Stimulated activated CD8-positive, alpha-beta memory T cell treated with anti-CD3 and anti-CD28 coated beads, Interleukin-7, amount 100 ng/mL, for 24 hours (primary cell): ENCODE results near the gene PAEP.
"Not testable (repeated sequence)": the region's sequence is repeated elsewhere in the genome, so short reads cannot be mapped to it uniquely, and the experiment has no call there.

ENCODE experiments used
- DNase-seq: peaks from one replicate; pipeline ENCODE4 v3.0.0-alpha.2; 2020; ENCODE audit warnings: low read depth

Gene PAEP

GRCh38 chr9:135526089-135526729 lies 35.3 kb upstream of the PAEP start:
- DNase-seq: no peak

DNA sequence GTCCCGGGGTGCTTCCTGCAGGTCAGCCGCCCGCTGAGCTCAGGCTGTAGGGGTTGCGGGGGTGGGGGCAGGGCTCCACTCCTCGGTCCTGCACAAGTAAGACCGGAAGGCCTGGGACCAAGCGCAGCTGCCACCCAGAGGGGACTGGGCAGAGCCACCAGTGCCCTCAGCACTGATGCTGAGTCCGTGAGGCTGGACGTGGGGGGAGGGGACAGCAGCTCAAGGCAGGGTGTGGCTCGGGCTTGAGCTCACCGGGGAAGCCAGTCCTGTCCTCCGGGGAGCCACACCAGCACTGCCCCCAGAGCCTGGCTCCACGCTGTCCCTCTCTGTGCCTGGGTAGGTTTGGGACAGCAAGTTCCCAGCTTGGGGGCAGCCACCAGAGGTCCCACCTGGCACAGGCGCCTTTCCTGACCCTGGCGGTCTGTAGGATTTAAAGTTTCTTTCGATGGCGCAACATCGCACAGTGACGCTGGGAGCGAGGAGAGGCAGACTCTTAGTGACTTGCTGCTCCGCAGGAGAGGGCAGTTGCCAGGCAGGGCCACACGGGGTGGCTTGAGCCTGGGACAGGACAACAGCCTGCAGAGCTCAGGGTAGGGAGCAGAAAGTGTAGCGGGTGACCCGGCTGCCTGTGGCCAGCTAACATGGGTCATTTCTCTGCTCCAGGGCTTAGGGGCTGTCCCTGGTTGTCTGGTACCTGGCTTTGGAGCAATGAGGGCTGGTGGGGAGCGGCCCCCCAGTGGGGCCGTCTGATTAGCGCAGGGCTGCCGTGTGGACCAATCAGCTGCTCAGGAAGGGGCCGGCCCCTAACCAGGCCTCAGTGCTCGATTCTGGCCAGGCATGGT lies 34.6 kb upstream of the PAEP start:
- no peak for DNase-seq

- not testable (repeated sequence) for DNase-seq
Measured at GRCh38 chr9:135528842-135529435, 32.6 kb upstream of the PAEP start.

- no peak for DNase-seq
Measured at GRCh38 chr9:135530146-135530545, 31.4 kb upstream of the PAEP start.

GRCh38 chr9:135531096-135531495 lies 30.5 kb upstream of the PAEP start:
- DNase-seq: no peak

DNA sequence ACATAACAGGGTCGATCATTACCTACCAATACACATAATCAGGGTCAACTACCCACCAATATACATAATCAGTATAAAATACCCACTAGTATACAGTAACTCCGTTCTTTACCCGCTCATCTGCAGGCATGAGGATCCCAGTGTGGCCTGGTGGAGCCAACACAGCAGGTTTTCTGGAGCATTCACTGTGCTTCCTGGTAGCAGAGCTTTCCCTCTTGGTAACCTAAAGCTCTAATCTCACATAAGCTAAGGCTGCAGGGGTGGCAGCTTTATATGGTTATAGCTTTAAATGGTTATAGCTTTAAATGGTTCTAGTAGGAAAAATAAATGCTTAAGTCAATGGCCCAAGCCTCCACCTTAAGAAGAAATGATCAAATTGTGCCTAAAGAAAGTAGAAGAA lies 28.4 kb upstream of the PAEP start:
- DNase-seq: no peak

- no peak for DNase-seq
Measured at GRCh38 chr9:135533674-135534073, 27.9 kb upstream of the PAEP start.

DNA sequence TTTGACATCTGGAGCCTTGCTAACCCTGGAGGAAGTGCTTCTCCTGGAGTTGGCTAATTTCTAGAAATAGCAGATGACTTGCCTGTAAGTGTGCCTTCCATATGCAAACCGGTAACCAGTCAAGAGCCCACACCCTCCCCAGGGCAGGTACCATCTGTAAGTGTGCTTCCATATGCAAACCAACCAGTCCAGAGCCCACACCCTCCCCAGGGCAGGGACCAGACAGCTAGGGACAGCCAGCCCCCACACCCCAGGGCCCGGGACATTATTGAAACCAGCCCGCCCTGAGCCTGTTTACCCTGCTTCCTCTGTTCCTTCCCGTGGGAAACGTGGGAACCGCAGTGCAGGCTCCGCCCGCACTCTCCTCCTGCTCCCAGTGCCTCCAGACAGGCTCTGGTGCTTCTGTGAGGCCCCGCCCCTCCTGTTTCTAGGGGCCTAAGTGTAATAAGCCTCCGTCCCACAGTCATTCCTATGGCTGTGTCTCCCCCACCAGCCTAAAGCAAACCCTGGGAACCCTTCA lies 27.3 kb upstream of the PAEP start:
- not testable (repeated sequence) for DNase-seq

DNA sequence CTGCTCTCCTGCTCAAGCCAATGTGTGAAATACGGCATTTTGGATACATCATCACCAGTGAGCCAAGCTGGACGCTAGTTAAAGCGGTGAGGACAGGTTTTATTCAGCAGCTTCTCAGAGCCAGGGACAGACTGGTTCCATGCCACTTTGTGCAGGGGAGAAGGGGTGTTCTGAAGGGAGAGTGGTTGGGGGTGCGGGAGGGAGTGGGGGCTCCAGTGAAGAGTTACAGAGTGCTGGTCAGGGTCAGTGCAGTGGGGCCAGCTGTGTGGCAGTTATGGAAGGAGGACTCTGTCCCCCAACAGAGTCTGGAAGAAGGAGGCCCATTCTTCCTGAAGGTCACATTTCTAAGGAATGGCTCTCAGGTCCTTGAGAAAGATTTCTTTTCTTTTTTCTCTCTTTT lies 26.7 kb upstream of the PAEP start:
- DNase-seq: not testable (repeated sequence)

GRCh38 chr9:135535631-135536030 lies 25.9 kb upstream of the PAEP start:
- DNase-seq: not testable (repeated sequence)

DNA sequence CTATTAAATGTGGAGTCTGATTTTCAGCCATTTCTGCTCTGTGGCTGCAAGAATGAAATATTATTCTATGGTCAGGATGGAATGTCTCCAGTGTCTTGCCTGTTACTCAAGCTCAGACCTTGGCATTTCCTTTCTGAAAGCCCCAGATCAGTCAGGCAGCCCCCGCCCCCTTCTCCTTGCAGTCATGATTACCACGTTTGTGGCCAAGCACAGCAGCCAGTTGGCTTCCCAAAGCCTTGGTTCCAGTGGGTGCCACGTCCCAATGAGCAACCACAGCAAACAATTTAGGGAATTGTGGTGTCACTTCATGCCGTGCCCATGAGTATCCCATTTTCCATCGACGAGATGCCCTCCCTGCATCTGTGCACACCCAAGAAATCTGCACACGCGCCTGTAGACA lies 25.3 kb upstream of the PAEP start:
- no peak for DNase-seq

- DNase-seq: not testable (repeated sequence)
Measured at GRCh38 chr9:135543262-135543894, 18.2 kb upstream of the PAEP start.

- no peak for DNase-seq
Measured at GRCh38 chr9:135544981-135545635, 16.4 kb upstream of the PAEP start.

DNA sequence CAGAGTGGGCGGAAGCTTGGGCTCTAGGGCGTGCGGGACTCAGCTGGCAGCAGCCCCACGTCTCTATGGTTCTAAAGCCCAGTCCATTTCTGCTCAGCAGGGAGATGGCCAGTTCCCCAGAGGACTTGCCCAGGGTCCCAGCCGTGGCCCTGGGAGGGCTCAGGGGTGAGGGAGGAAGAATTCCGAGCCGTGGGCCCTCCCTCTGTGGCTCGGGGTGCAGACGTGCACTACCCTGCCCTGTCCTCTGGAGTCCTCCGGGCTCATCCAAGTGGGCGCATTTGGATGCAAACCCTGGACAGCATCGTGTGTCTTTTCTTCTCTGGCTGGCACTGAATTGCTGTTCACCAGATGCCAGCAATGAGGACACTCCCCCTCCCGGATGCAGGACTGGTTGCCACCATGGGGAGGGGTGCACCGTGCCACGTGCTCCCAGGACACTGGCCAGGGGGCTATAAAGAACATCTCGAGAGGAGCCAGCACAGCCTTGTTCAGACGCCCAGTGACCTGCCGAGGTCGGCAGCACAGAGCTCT lies 15.8 kb upstream of the PAEP start, which contains the start of gene OBP2A:
Gene OBP2A, plus strand, starts transcription at position 481 of the 531 bp plus-strand sequence. CDS start 55 bp downstream, outside the sequence.
- DNase-seq: not testable (repeated sequence)

DNA sequence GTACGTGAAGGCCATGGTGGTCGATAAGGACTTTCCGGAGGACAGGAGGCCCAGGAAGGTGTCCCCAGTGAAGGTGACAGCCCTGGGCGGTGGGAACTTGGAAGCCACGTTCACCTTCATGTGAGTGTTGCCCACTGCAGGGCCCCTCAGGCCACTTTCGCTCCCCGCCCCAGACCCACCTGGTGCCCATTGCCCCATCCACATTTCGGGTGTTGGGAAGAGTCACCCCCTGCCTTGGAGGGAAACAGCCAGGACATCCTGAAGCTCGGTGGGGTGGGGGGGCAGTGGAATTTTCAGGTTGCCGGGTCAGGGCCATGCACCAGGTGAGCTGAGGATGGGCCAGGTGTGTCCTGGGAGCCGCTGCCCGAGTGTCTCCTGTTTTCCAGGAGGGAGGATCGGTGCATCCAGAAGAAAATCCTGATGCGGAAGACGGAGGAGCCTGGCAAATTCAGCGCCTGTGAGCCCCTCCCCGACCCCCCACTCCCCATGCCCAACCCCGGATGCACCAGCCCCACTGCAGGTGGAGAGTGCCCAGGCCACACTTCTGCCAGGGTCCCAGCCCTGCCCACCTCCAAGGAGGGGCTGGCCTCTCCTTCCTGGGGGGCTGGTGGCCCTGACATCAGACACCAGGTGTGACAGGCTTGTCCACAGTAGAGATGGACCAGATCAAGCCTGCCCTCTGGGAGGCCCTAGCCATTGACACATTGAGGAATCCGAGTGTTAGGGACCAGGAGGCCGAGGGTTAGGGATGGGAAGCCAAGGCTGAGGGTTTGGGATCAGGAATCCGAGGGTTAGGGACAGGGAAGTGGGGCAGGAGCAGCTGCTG lies 14.6 kb upstream of the PAEP start:
- not testable (repeated sequence) for DNase-seq

- DNase-seq: no peak
Measured at GRCh38 chr9:135547756-135548736, 13.5 kb upstream of the PAEP start.

DNA sequence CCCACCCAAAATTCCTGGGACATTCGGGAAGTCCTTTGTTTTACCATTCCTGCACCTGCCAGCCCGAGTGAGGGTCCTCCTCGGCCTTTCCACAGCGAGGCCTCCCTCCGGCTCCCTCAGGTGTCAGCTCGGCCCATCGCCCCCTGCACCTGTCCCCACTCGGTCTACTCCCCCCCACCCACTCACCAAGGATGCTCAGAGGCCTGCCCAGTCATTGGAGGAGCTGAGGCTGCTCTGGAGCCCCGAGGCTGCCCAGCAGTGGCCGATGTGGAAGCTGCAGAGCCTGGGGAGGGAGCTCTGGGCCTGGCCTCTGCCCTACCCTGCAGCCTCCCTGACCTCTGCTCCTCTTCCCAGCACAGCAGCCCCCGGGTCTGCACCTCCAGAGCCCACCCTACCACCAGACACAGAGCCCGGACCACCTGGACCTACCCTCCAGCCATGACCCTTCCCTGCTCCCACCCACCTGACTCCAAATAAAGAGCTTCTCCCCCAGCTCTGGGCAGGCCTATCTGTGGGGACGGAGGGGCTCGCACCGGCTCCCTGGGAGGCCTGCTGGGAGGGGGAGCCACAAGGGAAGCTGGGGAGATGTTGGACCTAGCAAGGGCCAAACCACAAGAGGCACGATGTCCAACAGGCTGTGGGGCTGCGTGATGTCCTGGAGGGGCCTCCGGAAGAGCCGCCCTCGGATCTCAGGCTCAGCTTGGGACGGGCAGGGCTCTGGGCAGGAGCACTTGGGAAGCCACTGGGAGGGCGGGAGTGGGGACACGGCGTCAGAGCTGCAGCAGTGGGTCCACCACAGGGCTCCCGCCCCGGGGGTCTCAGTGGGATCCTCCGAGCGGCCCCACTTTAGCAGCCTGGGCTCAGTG lies 11.8 kb upstream of the PAEP start:
- DNase-seq: not testable (repeated sequence)

GRCh38 chr9:135550344-135550918 lies 11.1 kb upstream of the PAEP start:
- DNase-seq: no peak
